GM15510 (cell line): ENCODE measurements around the gene TXNDC11.

ENCODE experiments used
- POLR2A ChIP-seq: IDR thresholded peaks from 3 replicates; pipeline ENCODE4 v1.6.1; 2011; ENCODE audit warnings: borderline replicate concordance; ENCODE audit not compliant: insufficient read length; ENCODE audit errors: extremely low read depth

The TXNDC11 gene

DNA sequence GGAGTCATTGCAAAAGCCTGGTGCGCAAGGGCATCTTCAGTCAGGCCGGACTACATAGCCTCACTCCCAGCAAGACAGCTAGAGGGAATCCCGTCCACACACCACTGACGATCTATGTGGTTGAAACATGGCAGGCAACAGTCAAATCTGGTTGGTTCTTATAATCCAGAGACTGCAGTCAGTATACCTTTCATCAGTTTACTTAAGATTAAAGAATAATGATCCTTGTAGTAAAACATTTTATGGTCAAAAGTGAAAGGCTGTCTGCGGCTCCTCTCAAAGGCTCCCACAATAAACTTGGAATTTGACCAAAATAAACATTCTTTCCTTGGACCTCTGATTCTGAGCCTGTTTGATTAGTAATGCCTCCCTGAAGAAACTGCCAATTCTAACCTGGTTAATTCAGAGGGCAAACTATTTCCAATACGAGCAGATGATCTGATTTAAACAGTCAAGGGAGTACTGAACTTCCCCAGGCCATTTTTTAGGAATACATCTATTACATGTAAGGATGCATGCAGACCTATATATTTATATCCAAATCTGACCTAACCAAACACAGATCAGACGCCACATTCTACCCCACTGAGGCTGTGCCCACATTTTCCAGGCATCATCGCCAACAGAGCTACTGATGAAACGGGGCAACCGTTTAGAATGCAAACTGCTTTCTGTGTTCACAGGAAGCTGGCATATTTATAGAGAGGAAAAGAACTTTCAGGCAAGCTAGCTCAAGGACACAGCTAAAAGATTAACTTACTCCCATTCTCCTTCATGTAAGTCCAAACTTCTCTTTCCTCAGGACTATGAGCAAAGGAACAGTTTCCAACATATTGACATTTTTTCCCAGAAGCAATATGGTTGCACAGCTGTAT lies 15.3 kb upstream of the TXNDC11 start:
- no peak for TF ChIP-seq POLR2A

DNA sequence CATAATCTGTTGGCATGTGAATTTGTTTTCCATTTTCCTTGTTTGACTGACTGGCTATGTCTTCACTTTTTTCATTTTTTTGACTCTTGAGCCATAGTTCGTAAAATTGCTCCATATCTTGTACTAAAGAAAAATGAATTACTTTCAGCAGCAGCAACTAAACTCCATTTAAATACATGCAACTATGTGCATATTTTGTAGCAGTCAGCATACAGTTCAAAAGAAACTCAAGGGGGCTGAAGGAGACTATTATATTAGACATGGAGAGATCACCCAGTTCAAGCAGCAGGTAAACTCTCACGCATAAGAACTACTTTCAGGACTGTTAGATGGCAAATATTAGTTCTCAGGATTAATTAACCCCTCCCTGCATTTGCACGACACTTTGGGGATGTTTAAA lies 13.6 kb upstream of the TXNDC11 start:
- no peak for TF ChIP-seq POLR2A

DNA sequence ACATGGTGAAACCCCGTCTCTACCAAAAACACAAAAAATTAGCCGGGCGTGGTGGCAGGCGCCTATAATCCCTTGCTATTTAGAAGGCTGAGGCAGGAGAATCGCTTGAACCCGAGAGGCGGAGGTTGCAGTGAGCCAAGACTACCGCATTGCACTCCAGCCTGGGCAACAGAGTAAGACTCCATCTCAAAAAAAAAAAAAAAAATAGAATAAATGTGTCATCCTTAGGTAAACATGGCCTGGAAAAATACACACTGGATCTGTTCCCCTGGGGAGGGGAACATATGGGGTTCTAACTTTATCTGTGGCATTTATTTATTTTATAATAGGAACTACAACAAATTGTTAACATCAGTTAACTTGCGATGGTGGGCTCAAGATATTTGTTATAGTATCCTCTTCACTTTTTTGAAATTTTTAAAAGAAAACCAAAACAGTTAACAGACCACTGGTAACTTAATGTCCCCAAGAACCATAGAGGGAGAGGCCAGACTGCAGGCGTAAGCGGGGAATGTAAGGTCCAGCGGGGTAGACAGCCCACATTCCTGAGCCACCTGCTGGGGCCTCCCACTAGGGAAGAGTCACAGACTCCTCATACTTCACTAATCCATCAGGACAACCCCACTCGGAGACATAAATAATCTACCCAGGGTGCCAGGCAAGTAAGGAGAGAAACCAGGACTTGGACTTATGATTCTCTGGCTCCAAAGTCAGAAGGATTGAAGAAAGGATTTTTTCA lies 12.5 kb upstream of the TXNDC11 start:
- TF ChIP-seq POLR2A: no peak

- no peak for TF ChIP-seq POLR2A
Observed at GRCh38 chr16:11752856-11753255, 10.2 kb upstream of the TXNDC11 start.

GRCh38 chr16:11750056-11750455 lies 7.4 kb upstream of the TXNDC11 start:
- TF ChIP-seq POLR2A: no peak

- TF ChIP-seq POLR2A: no peak
Observed at GRCh38 chr16:11748404-11749254, 6.0 kb upstream of the TXNDC11 start.

GRCh38 chr16:11747949-11748403 lies 5.3 kb upstream of the TXNDC11 start:
- no peak for TF ChIP-seq POLR2A

DNA sequence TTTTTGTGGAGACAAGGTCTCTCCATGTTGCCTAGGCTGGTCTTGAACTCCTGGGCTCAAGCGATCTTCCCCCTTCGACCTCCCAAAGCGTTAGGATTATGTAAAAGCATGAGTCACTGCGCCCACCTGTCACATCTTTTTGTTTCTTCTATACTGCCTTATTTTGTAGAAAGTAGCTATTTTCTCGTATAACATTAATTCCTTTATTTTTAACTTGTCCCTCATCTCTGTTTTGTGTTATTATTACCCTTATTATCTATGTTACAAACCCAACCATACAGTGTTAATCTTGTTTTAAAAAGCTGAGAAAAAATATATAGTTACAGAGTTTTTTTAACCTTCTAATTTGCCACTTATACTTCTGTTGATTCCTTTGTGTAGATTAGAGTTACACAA lies 1.4 kb upstream of the TXNDC11 start:
- TF ChIP-seq POLR2A: no peak

GRCh38 chr16:11743308-11744074 lies 834 bp upstream of the TXNDC11 start:
- TF ChIP-seq POLR2A: peak; percentile 38

GRCh38 chr16:11742093-11742535 lies 543 bp downstream of the TXNDC11 start:
- TF ChIP-seq POLR2A: no peak

GRCh38 chr16:11740567-11740966 lies 2.1 kb downstream of the TXNDC11 start:
- TF ChIP-seq POLR2A: no peak

DNA sequence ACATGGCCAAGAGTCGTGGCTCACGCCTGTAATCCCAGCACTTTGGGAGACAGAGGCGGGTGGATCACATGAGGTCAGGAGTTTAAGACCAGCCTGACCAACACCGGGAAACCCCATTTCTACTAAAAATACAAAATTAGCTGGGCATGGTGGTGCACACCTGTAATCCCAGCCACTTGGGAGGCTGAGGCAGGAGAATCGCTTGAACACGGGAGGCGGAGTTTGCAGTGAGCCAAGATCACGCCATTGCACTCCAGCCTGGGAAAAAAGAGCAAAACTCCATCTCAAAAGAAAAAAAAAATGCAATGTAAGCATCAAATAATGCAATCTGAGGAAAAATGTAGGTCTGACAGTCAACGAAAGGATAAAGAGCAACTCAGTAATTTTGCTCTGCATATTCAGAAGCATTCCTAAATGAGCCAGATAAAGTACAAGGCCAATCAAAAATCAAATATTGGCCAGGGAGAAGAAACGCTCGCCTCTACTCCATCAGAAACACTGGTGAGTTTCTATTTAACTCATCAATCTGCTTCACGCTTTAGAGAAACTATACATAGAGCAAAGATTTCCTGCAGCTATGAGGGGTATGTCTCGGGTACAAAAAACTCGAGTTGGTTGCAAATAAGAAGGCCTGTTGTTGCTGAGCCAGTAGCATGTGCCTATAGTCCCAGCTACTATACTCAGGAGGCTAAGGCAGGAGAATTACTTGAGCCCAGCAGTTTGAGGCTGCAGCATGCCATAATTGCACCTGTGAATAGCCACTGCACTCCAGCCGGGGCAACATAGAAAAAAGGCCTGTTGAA lies 3.7 kb downstream of the TXNDC11 start:
- peak; percentile 26 for TF ChIP-seq POLR2A

DNA sequence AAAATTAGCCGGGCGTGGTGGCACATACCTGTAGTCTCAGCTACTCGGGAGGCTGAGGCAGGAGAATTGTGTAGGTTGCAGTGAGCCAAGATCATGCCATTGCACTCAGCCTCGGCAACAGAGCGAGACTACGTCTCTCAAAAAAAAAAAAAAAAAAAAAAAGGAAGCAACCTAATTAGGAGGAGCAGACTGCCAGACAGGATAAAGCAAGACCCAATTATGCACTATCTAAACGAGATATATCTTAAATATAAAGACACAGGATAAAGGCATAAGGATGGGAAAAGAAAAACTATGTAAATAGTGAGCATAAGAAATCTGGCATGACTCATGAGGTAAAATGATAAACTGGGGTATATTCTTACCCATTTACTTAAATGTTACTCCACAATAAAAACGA lies 4.9 kb downstream of the TXNDC11 start:
- TF ChIP-seq POLR2A: no peak
